Urothelium cell line (cell line): ENCODE data around the gene TRIM3.

Experiments used
- DNase-seq: peaks from one replicate; pipeline ENCODE4 v3.0.0; 2011; ENCODE audit warnings: low spot score, mixed read lengths
- FAIRE-seq: peaks from 2 replicates; lab custom pipeline; 2011; peaks lifted over from hg19 to GRCh38; lab: Jason Lieb, UNC

TRIM3 gene

GRCh38 chr11:6442441-6442840, 31.3 kb downstream of the TRIM3 start:
- DNase-seq (no peak), FAIRE-seq (no peak)

GRCh38 chr11:6440906-6441358, 32.8 kb downstream of the TRIM3 start, which contains the start of gene HPX:
Gene HPX, minus strand, starts transcription at chr11:6440987. Its CDS starts 24 bp downstream, at chr11:6440963.
- DNase-seq: no peak
- FAIRE-seq: no peak

DNA sequence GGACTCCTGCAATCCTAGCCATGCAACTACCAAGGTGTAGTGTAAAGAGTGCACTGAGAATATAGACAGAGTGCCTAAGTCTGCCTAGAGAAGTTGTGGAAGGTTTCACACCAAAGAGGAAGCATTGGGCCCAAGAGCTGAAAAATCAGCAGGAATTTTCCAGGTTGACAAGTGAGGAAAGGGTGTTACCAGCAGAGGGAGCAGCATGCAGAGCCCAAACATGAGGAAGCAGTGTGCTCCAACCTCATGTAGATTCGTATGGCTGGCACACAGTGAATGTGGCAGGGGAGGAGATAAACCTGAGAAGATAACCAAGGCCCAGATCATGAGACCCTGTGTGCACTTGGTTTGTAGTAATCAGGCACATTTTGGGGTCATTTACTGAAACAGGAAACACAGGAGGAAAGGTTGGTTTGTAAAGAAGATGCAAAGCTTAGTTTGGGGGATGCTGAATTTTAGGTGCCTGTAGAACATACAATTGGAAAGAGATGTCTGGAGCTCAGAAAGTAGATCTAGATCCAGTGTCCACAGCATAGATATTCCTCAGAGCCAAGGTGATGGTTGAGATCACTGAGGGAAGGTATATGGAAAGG, 34.7 kb downstream of the TRIM3 start:
- peak; percentile 38 for DNase-seq
- FAIRE-seq: no peak

DNA sequence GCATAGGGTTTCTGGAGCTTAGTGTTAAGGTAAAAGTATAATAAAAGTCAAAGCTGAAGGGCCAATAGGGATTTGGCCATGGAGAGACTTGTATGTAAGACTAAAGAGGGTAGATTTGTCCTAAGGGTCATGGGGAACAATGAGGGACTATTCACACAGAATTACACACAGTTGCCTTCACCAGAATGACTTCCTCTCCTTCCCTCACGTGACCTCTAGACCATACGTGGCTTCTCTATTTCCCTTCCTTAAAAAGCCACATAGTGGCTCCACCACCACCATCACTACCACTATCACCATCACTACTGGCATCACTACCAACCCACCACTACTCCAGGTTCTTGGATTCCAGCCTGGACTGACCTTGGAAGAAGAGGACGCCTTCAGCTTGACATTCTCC, 35.7 kb downstream of the TRIM3 start:
- FAIRE-seq (no peak), DNase-seq (no peak)

GRCh38 chr11:6437423-6437822, 36.3 kb downstream of the TRIM3 start:
- DNase-seq: no peak
- FAIRE-seq: no peak

DNA sequence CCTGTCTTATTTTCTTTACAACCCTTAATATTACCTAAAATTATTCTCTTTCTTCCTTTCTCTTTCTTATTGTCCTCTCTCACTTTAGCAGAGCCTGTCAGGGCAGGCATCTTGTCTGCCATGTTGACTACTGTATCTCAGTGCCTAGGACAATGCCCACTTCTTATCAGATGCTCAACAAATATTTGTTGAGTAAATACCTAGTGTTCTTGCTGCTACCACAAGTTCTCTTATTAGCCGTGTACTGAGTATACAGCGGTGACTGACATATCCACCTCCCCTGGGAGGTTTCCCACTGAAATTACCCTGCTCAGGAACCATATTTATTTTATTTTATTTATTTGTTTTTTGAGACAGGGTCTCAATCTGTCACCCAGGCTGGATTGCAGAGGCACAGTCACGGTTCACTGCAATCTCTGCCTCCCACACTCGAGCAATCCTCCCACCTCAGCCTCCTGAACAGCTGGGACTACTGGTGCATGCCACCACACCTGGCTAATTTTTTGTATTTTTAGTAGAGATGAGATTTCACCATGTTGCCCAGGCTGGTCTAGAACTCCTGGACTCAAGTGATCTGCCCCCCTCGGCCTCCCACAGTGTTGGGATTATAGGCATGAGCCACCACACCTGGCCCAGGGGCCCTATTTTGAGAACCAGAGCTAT, 39.6 kb downstream of the TRIM3 start:
- DNase-seq (no peak), FAIRE-seq (no peak)

GRCh38 chr11:6431861-6432260, 41.9 kb downstream of the TRIM3 start:
- FAIRE-seq: peak; percentile 61
- DNase-seq: peak; percentile 92

DNA sequence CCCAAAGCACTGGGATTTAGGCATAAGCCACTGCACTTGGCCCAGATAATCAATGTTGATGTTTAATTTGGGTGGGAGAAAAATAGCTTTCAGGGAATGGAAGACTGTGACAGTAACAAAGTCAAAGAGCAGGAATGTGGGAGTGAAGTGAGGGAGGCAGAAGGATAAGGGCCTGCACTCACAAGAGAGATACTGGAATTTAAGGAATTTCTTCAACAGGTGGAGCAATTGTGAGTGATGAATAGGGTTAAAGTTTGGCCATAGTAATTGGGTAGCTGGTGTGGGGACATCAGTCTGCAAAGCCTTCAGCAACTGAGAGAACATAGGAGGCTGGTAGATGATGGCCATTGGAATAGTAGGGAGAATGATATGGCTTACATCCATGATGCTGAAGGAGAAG, 46.2 kb downstream of the TRIM3 start:
- FAIRE-seq (no peak), DNase-seq (no peak)

GRCh38 chr11:6420677-6421076, 53.1 kb downstream of the TRIM3 start:
- DNase-seq: no peak
- FAIRE-seq: no peak

DNA sequence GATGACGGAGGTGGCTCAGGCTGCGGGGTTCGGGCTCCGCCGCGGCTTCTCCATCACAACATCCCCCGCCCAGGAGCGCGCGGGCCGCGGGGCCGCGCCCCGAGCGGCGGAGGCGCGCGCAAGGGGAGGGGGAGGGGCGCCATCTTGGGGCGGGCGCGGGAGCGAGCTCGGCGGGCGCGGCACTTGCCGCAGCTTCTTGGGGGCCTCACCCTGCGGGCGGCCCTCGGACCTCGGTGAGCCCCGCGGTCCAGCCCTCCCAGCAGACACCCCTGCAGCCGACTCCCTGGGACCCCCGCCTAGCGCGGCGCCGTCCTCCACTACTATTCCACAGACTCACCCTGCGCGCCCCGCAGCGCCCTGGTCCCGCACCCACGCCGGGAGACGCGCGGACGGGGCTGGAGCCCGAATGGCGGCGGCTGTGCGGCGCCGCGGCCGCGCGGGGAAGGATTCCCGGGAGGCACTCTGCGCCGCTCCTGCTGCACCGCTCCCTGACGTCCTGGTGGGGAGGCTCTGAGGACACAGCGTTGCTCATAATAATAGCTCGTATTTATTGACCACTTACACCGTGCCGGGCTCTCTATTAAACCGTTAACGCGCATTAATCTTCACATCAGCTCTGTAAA, 54.6 kb downstream of the TRIM3 start, which contains the start of gene APBB1:
APBB1 (minus strand) TSS at position 86 of the 623 bp plus-strand sequence. CDS start 7,747 bp downstream, outside the sequence.
- DNase-seq (peak; percentile 86), FAIRE-seq (peak; percentile 67)

DNA sequence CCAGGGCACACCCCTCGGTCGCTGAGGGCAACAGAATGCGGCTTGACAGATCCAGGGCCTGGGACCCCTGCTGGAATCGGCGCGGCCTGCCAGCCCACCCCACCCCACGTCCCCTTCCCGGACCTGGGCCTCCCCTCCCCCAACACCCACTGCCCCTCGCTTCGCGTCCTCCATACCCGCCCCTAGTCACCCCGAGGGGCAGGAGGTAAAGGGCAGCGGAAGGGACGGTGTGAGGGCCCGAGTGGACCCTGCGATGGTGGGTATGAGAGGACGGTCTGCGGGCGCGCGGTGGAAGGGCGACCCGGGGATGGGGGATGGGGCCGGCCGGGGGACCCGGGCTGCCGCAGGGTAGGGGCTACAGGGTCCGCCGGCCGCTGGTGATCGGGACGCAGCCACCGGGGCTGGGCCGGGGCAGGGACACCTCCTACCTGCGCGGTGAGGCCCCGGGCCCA, 55.2 kb downstream of the TRIM3 start:
- no peak for FAIRE-seq

GRCh38 chr11:6417907-6418556, 55.7 kb downstream of the TRIM3 start:
- FAIRE-seq: no peak

More for the DNA sequence above, 55.2 kb downstream of the TRIM3 start:
- DNase-seq: peak; percentile 30

DNA sequence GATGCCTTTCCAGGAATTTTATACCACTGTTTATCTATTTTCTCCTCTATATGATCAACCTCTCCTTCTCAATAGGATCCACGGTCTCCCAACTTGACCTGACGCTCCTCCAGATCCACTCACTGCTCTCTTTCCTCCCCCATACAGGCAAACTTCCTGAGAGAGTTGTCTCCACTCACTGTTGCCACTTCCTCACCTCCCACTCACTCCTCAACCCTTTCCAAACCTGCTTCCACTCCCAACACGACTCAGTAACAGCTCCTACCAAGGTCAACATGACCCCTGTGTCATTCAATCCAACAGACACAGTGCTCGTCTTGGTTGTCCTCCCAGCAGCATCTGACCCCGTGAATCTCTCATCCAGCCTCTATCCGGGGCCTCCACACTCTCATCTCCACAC, 57.9 kb downstream of the TRIM3 start:
- FAIRE-seq: no peak
- DNase-seq: no peak

More at GRCh38 chr11:6417907-6418556, 55.7 kb downstream of the TRIM3 start:
- DNase-seq: no peak

- FAIRE-seq: no peak
- no peak for DNase-seq
Measured at GRCh38 chr11:6414874-6415328, 58.8 kb downstream of the TRIM3 start.

DNA sequence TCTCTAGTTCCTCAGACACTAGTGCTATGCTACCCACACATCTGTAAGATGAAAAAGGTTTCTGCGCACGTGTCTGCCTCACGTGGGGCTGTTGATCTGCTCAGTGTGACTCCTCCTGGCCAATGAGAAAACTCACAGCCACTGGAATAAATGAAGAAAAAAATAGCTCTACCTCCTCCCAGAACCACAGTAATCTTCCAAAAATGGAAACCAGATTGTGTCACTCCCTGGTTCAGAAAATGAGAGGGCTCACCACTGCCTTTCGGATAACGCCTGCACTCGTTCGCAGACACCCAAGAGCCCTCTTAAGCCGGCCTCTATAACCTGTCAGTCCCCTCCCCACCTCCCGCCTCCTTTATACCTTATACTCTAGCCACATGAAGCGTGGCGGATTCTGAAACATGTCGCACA, 59.9 kb downstream of the TRIM3 start:
- DNase-seq (no peak), FAIRE-seq (no peak)

DNA sequence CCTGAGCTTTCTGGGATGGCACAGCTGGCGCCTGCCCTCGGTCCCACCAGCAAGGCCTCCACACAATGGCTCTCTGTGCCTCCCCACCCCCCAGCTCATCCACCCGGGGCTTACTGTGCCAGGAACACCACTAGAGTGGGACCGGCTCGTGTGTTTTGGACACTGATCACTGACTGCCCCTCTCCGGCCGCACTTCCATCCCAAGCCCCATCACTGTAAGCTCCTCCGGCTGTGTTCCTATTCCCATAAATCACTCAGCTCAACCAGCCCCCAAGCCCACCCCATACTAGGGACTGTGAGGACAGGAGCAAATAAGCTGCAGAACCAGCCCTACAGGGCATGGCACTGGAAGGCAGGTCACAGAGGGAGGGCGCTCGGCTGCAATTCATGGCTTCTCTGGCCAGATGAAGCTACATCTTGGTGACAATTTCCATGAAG, 62.1 kb downstream of the TRIM3 start:
- DNase-seq: no peak

DNA sequence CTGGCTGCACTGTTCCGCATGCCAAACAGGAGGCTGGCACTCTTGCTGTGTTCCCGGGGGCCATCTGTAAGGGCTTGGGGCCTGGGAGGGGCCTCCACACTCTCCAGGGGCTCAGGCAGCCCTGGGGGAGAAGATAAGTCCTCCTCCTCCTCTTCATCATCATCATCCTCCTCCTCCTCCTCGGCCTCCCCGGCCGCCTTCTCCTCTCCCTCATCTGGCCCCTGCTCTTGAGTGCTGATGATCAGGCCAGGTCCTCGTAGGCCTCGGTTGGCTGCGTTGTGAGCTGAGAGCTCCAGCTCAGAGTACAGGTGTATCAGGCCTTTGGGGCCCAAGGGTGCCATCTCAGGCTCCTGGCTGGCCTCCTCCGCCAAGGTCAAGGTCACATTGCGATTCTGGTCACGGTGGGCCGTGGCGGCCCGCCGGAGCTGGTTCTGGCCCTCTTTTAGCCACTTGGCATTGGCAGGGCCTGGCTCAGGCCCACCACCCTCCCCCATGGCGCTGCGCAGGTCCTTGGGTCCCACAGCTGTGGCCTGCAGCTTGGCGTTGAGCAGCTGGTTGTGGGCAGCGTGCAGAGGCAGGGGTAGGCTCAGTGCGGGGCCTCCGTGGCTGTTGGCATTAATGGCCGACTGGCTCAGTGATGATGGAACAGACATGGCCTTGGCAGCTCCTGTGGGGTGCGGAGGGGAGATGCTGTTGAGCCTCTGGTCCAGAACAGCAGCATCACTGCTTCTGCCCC, 62.9 kb downstream of the TRIM3 start:
- DNase-seq: no peak
- FAIRE-seq: no peak

More for the DNA sequence above, 62.1 kb downstream of the TRIM3 start:
- FAIRE-seq: no peak

GRCh38 chr11:6406370-6406769, 67.4 kb downstream of the TRIM3 start:
- FAIRE-seq (no peak), DNase-seq (no peak)

DNA sequence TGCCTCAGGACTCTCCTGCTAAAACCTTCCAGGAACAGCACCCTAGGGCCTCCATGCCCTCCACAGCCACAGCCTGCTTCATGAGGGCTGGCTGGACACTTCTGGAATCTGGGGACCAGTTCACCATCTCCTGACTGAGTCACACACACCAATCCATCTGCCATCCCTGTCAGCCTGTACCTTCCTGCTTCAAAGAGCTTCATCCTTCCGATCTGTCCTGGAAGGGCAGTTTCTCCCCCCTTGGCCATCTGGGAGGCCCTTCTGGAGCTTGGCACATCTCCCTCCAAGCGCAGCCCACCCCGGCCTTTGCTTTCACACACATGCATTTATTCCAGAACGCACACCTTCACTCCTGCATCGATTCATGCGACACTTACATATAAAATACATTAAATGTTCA, 67.9 kb downstream of the TRIM3 start:
- no peak for DNase-seq
- no peak for FAIRE-seq

- FAIRE-seq (no peak), DNase-seq (no peak)
Measured at GRCh38 chr11:6405052-6405667, 68.6 kb downstream of the TRIM3 start.
